Measurements from ENCODE around the gene OR10H2. TPM values are rescaled to one million over a fixed set of nuclear protein-coding genes. Genes with fewer than 3 reads are reported as not detected.
A peak's percentile ranks its signal among the peaks of the same experiment; 100 is the strongest.
"Not testable (repeated sequence)": the region's sequence is repeated elsewhere in the genome, so short reads cannot be mapped to it uniquely, and the experiment has no call there.

OR10H2 gene
- polyA plus RNA-seq, 1 donor from 2014 or later, result not detected

DNA sequence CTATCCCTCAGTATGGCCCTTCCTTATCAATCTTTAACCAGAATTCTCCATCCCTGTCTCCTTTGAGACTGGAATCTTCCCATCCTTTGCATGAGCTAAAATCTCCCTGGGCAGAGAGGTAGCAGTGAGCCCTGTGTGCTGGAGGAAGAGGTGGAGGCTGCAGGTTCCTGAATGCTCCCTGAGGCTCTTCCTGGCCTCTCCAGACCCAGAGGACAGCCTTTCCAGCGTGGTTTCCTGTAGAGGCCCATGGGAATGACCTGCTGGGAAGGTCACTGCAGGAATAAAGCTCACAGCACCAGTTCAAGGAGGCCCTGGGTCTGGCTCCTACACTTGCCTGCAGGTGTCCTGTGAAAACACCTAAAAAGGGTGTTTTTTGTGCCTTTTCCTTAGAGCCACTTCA lies 4.6 kb downstream of the OR10H2 start:
- no peak overlapping the region for H3K4me3 Mint-ChIP-seq
- H3K27ac Mint-ChIP-seq, result peak overlapping the region in 1 of 3 donors; percentile 73
- peaks cover 4 to 6% (median 5%) of the 10 kb centered on the region in 3 donors for H3K9me3 Mint-ChIP-seq
- peaks cover 1% of the 10 kb centered on the region for H3K36me3 Mint-ChIP-seq
- peaks cover 29% of the 10 kb centered on the region for H3K27me3 Mint-ChIP-seq
- no peaks in the 10 kb centered on the region for H3K4me1 Mint-ChIP-seq

DNA sequence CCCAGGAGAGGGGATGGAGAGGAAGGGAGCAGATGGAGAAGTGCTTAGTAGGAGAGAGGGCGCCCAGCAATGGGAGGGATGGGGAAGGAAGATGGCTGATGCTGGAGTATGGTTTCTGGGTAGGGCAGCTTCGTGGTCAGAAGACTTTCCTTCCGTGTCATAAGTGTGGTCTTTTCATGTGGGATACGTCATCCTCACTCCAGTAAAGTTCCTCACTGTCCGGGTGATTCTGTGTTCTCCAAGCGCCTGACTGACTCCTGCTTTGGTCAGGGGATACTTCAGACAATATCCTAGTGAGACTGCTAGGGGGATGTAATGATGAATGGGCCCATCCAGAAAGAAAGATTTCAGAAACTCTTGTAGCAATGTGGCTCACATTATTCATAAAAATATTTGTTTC lies 6.1 kb downstream of the OR10H2 start:
- Mint-ChIP-seq H3K4me3 (no peak overlapping the region), H3K27ac (no peak overlapping the region), H3K4me1 (no peaks in the 10 kb centered on the region), H3K27me3 (peaks cover 24% of the 10 kb centered on the region), H3K36me3 (no peaks in the 10 kb centered on the region), H3K9me3 (peaks cover 4 to 5% (median 4%) of the 10 kb centered on the region in 3 donors)

DNA sequence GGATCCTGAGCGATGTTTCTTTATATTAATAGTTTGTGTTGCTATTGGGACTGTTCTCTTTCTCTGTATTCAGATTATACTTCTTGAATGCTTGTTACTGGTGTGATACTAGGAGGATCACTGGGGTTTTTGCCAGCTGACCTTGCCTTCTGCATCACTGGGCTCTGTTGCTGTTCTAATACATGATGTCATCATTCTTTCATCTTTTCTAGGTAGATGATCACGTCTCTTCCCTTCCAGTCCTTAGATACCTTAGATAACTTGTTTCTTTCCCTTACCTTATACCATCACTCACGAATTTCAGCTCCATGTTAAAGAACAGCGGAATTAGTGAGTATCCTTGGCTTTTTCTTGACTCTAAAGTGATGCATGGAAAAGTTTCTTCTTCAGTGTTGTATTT lies 9.9 kb downstream of the OR10H2 start, which contains the start of gene OR10H3:
Gene OR10H3 (plus strand): TSS at position 264 of the 400 bp plus-strand sequence. CDS start 3,408 bp downstream, outside the sequence.
- H3K27me3 Mint-ChIP-seq, result peaks cover 15% of the 10 kb centered on the region
- H3K36me3 Mint-ChIP-seq, result no peaks in the 10 kb centered on the region
- peaks cover 6 to 19% (median 7%) of the 10 kb centered on the region in 3 donors for H3K9me3 Mint-ChIP-seq
- no peak within 1 kb of the TSS for H3K4me3 Mint-ChIP-seq
- H3K4me1 Mint-ChIP-seq, result no peaks in the 10 kb centered on the region
- no peak within 1 kb of the TSS for H3K27ac Mint-ChIP-seq

DNA sequence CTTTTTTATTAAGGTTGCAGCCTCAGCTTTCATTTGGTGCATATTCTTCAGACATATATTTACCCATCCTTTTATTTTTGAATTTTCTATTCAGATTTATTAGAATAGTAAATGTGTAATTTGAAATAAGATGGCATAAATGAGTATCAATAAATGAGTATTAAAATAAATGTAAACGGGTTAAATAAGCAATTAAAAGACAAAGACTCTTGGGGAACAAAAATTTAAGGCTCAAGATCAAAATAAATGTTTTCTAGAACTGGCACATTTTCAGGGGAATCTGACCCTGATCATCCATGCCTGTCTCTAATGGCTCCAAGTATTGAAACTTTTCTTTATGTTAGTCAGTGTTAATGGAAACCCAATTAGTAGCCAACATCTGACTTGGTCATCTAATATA lies 13.0 kb downstream of the OR10H2 start:
- Mint-ChIP-seq H3K27me3 (peaks cover 12% of the 10 kb centered on the region), H3K4me3 (no peak overlapping the region)

DNA sequence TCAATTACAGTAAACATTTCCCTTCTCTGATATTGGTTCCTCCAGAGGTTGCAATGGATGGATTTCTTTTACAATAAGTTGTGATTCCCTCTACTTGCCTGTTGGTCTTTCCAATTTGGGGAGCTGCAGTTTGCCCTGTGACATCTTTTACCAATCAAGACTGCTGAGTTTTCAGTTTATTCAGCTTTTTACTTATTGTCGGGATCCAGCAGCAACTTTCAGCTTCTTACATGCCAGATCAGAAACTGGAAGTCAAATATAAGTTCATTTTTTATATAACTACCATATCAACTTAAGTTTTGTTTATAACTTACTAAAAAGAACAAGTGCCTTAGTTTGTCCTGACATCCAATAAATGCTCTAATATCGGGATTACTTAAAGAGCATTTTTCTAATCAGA lies 20.4 kb downstream of the OR10H2 start:
- Mint-ChIP-seq H3K4me3 (no peak overlapping the region), H3K9me3 (peaks cover 0 to 1% (median 0%) of the 10 kb centered on the region in 3 donors), H3K4me1 (no peaks in the 10 kb centered on the region), H3K27ac (no peak overlapping the region), H3K27me3 (peaks cover 31% of the 10 kb centered on the region), H3K36me3 (no peaks in the 10 kb centered on the region)

More for the DNA sequence above, 13.0 kb downstream of the OR10H2 start:
- no peak overlapping the region for H3K27ac Mint-ChIP-seq
- H3K36me3 Mint-ChIP-seq, result no peaks in the 10 kb centered on the region
- peaks cover 7 to 19% (median 10%) of the 10 kb centered on the region in 3 donors for H3K9me3 Mint-ChIP-seq
- H3K4me1 Mint-ChIP-seq, result no peaks in the 10 kb centered on the region

DNA sequence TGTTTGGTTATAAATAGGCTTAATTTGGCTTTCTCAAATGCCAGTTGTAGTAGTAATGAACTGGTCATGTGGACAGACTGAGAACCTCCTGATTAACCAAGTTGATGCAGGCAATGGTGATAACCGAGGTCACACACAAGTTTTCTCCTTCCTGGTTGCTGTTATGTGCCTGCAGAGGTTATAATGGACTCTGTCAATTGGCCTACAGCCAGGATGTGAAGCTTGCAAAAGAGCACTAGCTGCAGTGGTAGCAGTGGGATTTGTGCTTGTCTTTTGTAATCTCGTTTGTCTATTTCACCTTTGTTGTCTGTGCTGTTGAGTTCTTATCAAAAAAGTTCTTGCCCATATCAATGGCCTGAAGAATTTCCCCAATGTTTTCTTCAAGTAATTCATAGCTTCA lies 30.6 kb downstream of the OR10H2 start:
- no peak overlapping the region for H3K27ac Mint-ChIP-seq
- H3K4me1 Mint-ChIP-seq, result no peaks in the 10 kb centered on the region
- H3K9me3 Mint-ChIP-seq, result peaks cover 0 to 11% (median 8%) of the 10 kb centered on the region in 3 donors
- H3K36me3 Mint-ChIP-seq, result no peaks in the 10 kb centered on the region
- H3K4me3 Mint-ChIP-seq, result no peak overlapping the region
- H3K27me3 Mint-ChIP-seq, result peaks cover 36% of the 10 kb centered on the region

DNA sequence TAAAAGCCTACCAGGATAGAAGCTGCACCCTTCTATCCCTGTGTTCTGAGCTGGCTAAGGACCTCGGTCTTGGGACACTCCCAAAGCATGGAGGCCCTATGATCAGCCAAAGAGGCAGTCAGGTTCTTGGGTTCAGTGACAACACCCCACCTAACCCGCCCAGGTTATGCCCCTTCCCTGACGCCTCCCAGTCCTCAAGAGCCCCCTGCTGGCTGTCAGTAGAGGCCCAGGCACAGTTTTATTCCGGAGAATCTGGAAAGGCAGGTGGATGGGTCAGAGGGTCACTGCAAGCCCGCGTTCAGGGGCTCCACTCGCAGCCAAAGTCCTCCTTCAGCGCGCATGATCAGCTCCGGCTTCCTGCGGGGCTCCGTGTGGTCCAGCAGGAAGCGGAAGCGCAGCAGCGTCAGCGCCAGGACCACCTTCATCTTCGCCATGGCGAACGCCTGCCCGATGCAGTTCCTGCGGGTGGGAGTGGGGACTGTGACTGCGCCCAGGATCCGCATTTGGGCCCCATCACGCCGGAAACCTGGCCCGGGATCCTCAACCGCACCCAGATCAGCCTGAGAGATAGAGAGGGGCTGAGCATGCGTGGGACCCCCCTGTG lies 32.2 kb downstream of the OR10H2 start:
- Mint-ChIP-seq H3K27me3 (peaks cover 36% of the 10 kb centered on the region), H3K36me3 (peaks cover 1% of the 10 kb centered on the region), H3K4me3 (no peak overlapping the region)

DNA sequence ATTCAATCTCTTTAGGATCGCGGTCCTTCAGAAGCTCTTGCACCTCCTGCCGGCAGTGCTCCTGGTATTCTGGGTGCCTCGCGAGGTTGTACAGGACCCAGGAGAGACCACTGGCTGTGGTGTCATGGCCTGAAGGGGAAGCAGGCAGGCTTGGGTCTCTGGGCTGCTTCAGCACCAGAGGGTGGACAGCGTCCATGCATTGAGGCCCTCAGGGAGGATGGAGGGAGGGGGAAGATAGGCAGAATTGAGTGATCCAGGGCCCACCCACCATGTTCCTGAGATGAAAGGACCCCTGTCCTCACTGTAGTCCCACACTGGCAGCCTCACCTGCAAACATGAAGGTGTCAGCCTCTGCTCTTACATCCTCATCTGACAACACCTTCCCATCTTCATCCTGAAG lies 41.8 kb downstream of the OR10H2 start:
- Mint-ChIP-seq H3K4me3 (no peak overlapping the region), H3K27me3 (peaks cover 23% of the 10 kb centered on the region), H3K36me3 (peaks cover 4% of the 10 kb centered on the region), H3K27ac (no peak overlapping the region), H3K4me1 (no peaks in the 10 kb centered on the region), H3K9me3 (peaks cover 0 to 7% (median 0%) of the 10 kb centered on the region in 3 donors)

More for the DNA sequence above, 32.2 kb downstream of the OR10H2 start:
- H3K9me3 Mint-ChIP-seq, result peaks cover 0 to 12% (median 11%) of the 10 kb centered on the region in 3 donors
- H3K4me1 Mint-ChIP-seq, result no peaks in the 10 kb centered on the region
- no peak overlapping the region for H3K27ac Mint-ChIP-seq

DNA sequence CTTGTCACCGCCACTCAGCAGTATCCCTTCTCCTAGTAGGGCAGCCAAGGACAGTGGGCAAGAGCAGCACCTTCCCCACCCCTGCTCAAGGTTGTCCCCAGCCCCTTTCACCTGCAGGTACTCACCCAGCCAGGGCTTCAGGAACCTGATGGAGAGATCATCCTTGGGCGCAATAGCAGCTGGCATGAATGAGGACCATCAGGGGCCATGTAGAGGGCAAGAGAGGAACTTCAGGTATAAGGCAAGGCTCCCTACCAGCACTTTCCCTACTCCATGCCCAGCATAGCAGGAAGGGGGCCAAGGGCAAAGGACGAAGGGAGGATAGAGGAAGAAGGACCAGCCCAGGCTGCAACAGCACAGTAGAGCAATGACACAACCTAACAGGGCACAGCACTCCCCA lies 46.3 kb downstream of the OR10H2 start:
- not testable (repeated sequence) for H3K36me3 Mint-ChIP-seq
- Mint-ChIP-seq H3K4me3 (peak overlapping the region in 1 of 4 donors; percentile 60), H3K27me3 (peaks cover 28% of the 10 kb centered on the region)

DNA sequence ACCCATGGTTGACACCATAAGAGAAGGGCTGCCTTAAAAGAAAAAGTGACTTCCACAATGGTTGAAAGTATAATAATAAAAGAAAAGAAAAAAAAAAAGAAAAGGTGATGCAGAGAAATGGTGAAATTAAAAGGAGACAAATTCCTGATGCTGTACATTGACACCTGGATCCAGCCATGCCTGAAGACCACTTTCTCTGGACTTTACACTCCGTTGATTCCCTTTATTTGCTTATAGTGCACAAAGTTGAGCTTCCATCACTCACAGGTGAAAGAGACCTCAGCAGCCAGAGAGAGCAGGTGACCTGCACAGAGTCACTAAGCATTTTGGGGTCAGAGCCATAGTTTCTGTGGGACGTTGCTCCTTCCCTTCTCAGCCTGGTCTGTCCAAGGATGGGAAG lies 47.4 kb downstream of the OR10H2 start:
- peaks cover 4% of the 10 kb centered on the region for H3K36me3 Mint-ChIP-seq
- H3K9me3 Mint-ChIP-seq, result peaks cover 0 to 13% (median 2%) of the 10 kb centered on the region in 3 donors
- H3K4me3 Mint-ChIP-seq, result no peak overlapping the region
- H3K27me3 Mint-ChIP-seq, result peaks cover 23% of the 10 kb centered on the region
- no peaks in the 10 kb centered on the region for H3K4me1 Mint-ChIP-seq
- H3K27ac Mint-ChIP-seq, result peak overlapping the region in 1 of 3 donors; percentile 28

More for the DNA sequence above, 46.3 kb downstream of the OR10H2 start:
- H3K4me1 Mint-ChIP-seq, result not testable (repeated sequence)
- Mint-ChIP-seq H3K27ac (peak overlapping the region in 1 of 3 donors; percentile 57), H3K9me3 (peaks cover 0 to 13% (median 2%) of the 10 kb centered on the region in 3 donors)

DNA sequence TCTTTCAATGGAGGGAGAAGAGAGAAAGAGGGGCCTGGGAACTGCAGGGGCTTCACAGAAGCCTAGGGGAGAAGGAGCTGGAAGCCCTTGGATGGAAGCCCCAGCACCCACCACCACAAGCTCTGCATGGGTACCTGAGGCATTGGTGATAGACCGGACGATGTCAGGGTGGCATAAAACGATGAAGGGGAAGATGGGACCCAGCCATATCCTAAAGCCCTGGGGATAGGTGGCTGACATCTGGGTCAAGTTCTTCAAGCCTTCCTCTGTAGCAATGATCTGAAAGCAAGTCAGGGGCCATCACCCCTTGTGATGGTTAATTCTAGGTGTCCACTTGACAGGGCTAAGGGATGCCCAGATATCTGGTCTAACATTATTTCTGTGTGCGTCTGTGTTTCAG lies 48.4 kb downstream of the OR10H2 start:
- H3K27ac Mint-ChIP-seq, result no peak overlapping the region
- H3K27me3 Mint-ChIP-seq, result peaks cover 22% of the 10 kb centered on the region
- peaks cover 4% of the 10 kb centered on the region for H3K36me3 Mint-ChIP-seq
- H3K4me1 Mint-ChIP-seq, result no peaks in the 10 kb centered on the region
- H3K9me3 Mint-ChIP-seq, result peaks cover 0 to 13% (median 2%) of the 10 kb centered on the region in 3 donors
- no peak overlapping the region for H3K4me3 Mint-ChIP-seq

DNA sequence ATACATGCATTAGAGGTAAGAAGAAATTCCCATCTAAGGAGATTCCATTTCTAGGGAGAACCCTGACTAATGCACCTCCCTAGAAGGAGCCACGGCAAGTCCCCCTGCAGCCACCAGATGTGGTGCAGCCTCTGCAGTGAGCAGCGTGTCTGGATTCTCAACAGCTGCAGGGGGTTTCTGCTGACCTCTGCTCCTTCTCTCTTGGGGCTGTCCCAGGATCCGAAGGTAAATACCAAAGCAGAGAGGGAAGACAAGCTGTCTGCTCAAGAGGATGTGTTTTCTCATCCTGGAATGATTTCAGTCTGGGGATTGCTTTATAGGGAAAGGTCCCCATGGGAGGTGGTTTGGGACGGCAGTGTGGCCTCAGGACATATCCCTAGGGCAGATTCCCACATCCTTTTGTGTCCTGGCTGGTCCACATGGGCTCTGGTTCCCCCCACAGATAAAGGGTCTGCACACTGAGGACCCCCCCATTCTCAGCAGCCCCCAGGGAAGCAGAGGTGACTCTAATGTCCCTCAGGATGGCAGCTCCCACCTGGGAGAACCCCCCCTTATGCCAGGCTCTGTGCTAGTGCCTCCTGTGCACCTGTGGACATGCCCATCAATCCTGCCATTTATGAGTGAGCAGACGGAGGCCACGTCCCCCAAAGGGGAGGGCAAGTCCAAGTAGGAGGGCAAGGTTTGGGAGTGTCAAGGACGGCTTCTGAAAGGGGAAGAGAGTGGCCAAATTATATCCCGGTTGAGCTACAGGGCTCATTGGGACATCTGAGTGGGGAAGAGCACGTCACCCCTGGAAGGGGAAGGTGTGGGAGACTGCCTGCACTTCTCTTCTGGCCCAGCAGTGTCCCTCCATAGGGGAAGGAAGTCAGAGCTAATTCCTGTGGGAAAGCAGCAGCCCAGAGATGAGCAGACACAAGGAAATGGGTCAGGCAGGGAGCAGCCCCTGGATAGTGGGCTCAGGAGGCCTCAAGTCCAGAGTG lies 49.5 kb downstream of the OR10H2 start:
- Mint-ChIP-seq H3K4me3 (no peak overlapping the region), H3K36me3 (peaks cover 4% of the 10 kb centered on the region), H3K4me1 (no peaks in the 10 kb centered on the region), H3K27ac (no peak overlapping the region), H3K9me3 (peaks cover 0 to 10% (median 2%) of the 10 kb centered on the region in 3 donors), H3K27me3 (peaks cover 20% of the 10 kb centered on the region)

Measured in IgD-negative memory B cell (primary cell).